GM21576 (cell line): ENCODE measurements around the gene USP6NL.
"Not testable (repeated sequence)": the region's sequence is repeated elsewhere in the genome, so short reads cannot be mapped to it uniquely, and the experiment has no call there.

Experiments
- ATAC-seq: cut with Tn5 transposase; IDR thresholded peaks from one replicate; pipeline ENCODE4 v1.9.1; 2021; ENCODE audit warnings: mild to moderate bottlenecking, moderate library complexity; ENCODE audit not compliant: unreplicated experiment

USP6NL gene

GRCh38 chr10:11520892-11521291 lies 90.6 kb downstream of the USP6NL start:
- no peak for ATAC-seq

GRCh38 chr10:11517150-11517549 lies 94.3 kb downstream of the USP6NL start:
- peak; percentile 48 for ATAC-seq

- ATAC-seq = peak; percentile 60
Measured at GRCh38 chr10:11516431-11516746, 95.1 kb downstream of the USP6NL start.

GRCh38 chr10:11515596-11516430 lies 95.6 kb downstream of the USP6NL start:
- ATAC-seq = peak; percentile 40

- no peak for ATAC-seq
Measured at GRCh38 chr10:11513727-11514126, 97.7 kb downstream of the USP6NL start.

GRCh38 chr10:11512596-11512995 lies 98.9 kb downstream of the USP6NL start:
- no peak for ATAC-seq

- ATAC-seq = no peak
Measured at GRCh38 chr10:11511321-11511720, 100.1 kb downstream of the USP6NL start.

GRCh38 chr10:11510736-11511135 lies 100.7 kb downstream of the USP6NL start:
- no peak for ATAC-seq

GRCh38 chr10:11510281-11510680 lies 101.2 kb downstream of the USP6NL start:
- no peak for ATAC-seq

GRCh38 chr10:11509036-11509435 lies 102.4 kb downstream of the USP6NL start:
- ATAC-seq = no peak

- ATAC-seq = no peak
Measured at GRCh38 chr10:11506247-11506789, 105.1 kb downstream of the USP6NL start.

GRCh38 chr10:11505639-11506038 lies 105.8 kb downstream of the USP6NL start:
- ATAC-seq = no peak

- no peak for ATAC-seq
Measured at GRCh38 chr10:11504566-11505285, 106.7 kb downstream of the USP6NL start.

GRCh38 chr10:11501600-11501999 lies 109.8 kb downstream of the USP6NL start:
- no peak for ATAC-seq

- no peak for ATAC-seq
Measured at GRCh38 chr10:11499425-11500071, 111.9 kb downstream of the USP6NL start.

- ATAC-seq = no peak
Measured at GRCh38 chr10:11498399-11498798, 113.1 kb downstream of the USP6NL start.

GRCh38 chr10:11494923-11495322 lies 116.5 kb downstream of the USP6NL start:
- ATAC-seq = not testable (repeated sequence)

GRCh38 chr10:11493646-11494045 lies 117.8 kb downstream of the USP6NL start:
- no peak for ATAC-seq

- ATAC-seq = no peak
Measured at GRCh38 chr10:11491087-11491486, 120.4 kb downstream of the USP6NL start.

GRCh38 chr10:11489591-11489990 lies 121.9 kb downstream of the USP6NL start:
- no peak for ATAC-seq

GRCh38 chr10:11488126-11488525 lies 123.3 kb downstream of the USP6NL start:
- no peak for ATAC-seq
